ENCODE data around the gene RAF1.
A peak's percentile ranks its signal among the peaks of the same experiment; 100 is the strongest.
"Not testable (repeated sequence)": the region's sequence is repeated elsewhere in the genome, so short reads cannot be mapped to it uniquely, and the experiment has no call there.

Gene RAF1

GRCh38 chr3:12663936-12664908 lies at the start of gene RAF1:
Gene RAF1 (minus strand): TSS chr3:12664117. CDS start chr3:12618721, 45,396 bp downstream.
- DNase-seq (ENCODE audit: low read depth in 2 of 2), result peak; percentile 92 to 94

DNA sequence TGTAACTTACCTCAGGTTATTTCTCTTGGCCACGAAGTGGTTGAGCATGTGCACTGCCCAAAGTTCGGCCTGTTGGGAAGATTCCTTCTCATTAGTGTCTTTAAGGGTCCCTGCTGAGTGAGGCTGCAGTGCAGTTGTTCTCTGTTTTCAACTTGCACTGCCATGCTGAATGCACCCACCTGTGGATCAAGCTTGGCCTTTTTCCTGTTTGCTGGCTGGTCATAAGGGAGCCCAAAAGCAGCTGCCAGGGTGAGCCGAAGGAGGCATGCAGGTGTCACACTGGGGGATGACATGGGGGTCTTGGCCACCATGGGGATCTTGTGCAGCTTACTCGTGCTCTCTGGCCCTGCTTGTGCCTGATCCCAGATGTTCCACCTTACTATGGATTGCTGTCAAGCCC lies 46.1 kb upstream of the RAF1 start:
- DNase-seq (ENCODE audit: low read depth in 2 of 2), result no peak

- DNase-seq (ENCODE audit: low read depth in 2 of 2), result no peak
These were observed 45.4 kb upstream of the RAF1 start for GRCh38 chr3:12709334-12709733.

DNA sequence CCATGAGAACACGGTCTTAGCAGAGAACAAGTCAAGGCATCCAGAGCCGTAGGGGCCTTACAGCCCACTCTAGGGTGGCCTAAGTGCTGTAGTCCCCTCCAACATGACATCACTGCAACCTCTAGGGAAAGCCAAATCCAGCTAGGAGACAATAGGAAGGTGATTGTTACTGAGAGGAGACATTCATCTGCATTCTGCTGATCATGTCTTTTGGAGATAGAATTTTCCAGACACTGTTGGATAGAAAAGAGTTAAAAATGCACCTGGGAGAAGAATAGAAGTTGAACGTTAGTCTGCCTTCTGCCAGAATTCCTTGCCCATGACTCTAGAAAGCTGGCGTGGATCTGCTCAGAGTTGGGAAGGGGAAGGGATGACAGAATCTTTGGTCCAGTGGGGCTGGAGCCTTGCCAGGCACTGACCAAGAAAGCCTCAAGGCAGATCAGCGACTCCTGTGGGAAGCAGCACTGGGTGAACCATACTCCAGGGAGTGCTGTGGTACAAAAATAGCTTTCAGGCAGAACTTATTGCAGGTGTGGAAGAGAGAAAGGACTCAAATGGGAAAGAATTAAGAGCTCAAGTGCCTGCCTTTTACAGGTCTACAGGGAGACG lies 44.8 kb upstream of the RAF1 start:
- peak; percentile 17 to 23 for DNase-seq (ENCODE audit: low read depth in 2 of 2)

- no peak for DNase-seq (ENCODE audit: low read depth in 2 of 2)
These were observed 43.5 kb upstream of the RAF1 start for GRCh38 chr3:12707449-12707848.

- peak; percentile 47 to 48 for DNase-seq (ENCODE audit: low read depth in 2 of 2)
These were observed 42.8 kb upstream of the RAF1 start for GRCh38 chr3:12706504-12707253.

DNA sequence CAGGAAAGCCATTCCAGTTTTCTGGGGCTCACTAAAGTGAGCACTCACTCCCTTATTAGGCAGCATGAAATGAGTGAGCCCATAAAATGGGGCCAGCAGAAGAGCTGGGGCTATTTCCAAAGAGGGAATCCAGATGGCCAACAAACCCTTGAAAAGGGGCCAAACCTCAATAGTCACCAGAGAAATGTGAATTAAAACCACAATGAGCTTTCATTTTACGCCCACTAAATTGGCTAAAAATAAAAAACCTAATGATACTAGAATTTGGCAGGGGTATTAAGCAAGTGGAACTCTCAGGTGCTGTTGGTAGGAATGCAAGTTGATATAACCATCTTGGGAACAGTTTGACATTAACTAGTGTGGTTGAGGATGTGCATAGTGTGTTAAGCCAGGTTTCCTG lies 42.1 kb upstream of the RAF1 start:
- peak; percentile 50 to 57 for DNase-seq (ENCODE audit: low read depth in 2 of 2)

DNA sequence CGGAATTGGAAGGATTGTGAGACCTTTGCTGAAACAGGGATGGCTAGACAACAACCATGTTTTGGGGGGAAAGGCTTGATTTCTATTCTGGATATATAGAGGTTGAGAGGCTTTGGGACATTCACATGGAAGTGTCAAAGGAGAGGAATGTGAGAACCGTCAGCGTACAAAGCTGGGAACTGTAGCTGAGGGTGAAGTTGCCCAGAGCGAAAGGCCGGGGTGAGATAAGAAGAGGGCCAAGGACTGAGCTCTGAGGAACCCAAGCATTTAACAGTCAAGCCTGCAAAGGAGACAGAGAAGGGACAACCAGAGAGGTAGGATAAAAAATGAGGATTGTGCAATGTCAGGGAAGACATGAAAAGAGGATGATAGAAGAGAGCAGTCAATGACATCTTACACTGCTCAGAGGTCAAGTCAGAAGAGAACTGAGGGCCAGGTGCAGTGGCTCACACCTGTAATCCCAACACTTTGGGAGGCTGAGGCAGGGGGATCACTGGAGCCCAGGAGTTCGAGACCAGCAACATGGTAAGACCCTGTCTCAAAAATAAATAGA lies 41.5 kb upstream of the RAF1 start:
- no peak for DNase-seq (ENCODE audit: low read depth in 2 of 2)

GRCh38 chr3:12702501-12702900 lies 38.6 kb upstream of the RAF1 start:
- no peak for DNase-seq (ENCODE audit: low read depth in 2 of 2)

DNA sequence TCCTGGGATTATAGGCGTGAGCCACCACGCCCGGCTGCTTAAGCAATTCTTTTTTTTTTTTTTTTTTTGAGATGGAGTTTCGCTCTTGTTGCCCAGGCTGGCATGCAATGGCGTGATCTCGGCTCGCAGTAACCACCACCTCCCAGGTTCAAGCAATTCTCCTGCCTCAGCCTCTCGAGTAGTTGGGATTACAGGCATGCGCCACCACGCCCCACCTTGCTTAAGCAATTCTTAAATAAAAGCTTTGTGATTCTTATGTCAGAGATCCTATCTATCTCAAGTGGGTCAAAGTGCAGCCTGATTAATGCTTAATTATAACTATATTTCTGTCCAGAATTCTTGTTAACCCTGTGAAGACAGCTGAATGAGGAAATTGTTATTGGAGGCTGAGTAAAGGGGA lies 37.7 kb upstream of the RAF1 start:
- DNase-seq (ENCODE audit: low read depth in 2 of 2), result not testable (repeated sequence)

DNA sequence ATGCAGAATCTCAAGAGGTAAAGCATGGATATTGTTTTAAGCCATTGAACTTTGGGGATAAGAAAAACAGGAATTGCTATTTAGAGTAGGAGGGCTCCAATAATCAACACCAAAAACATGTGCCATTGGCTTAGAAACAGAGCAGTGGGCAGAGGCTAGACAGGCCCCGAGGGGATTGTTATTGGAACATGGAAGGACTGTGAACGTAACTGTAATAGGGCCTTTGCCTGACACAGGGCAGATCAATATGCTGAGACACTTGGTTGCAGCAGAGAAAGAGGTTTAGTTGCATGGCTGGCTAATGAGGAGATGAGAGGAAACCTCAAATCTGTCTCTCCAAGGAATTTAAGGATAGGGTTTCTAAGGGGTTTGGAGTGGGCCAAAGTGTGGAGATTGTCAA lies 36.9 kb upstream of the RAF1 start:
- no peak for DNase-seq (ENCODE audit: low read depth in 2 of 2)

GRCh38 chr3:12695916-12696315 lies 32.0 kb upstream of the RAF1 start:
- DNase-seq (ENCODE audit: low read depth in 2 of 2), result no peak

DNA sequence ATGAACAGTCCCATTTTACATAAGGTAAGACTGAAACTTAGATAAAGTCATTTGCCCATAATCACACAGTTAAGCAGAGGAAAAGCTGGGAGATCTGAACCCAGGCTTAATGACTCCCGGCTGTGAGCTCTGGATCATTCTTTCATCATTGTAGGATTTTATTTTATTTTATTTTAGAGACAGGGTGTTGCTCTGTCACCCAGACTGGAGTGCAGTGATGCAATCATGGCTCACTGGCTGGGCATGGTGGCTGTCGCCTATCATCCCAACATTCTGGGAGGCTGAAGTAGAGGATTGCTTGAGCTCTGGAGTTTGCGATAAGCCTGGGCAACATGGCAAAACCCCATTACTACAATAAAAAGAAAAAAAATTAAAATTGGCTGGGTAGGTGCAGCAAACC lies 31.2 kb upstream of the RAF1 start:
- no peak for DNase-seq (ENCODE audit: low read depth in 2 of 2)

DNA sequence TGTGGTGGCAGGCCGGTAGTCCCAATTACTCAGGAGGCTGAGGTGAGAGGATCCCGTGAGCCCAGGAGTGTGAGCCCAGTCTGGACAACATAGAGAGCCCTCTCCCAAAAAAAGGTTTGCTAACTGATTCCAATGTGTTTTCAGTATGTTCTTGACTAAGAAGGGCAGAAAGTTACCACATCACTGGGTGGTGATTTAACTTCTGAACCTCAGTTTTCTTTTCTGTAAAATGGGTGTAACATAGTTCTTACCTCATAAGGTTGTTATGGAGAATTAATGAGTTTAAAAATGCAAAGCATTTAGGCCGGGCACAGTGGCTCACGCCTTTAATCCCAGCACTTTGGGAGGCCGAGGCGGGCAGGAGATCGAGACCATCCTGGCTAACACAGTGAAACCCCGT lies 28.5 kb upstream of the RAF1 start:
- no peak for DNase-seq (ENCODE audit: low read depth in 2 of 2)

DNA sequence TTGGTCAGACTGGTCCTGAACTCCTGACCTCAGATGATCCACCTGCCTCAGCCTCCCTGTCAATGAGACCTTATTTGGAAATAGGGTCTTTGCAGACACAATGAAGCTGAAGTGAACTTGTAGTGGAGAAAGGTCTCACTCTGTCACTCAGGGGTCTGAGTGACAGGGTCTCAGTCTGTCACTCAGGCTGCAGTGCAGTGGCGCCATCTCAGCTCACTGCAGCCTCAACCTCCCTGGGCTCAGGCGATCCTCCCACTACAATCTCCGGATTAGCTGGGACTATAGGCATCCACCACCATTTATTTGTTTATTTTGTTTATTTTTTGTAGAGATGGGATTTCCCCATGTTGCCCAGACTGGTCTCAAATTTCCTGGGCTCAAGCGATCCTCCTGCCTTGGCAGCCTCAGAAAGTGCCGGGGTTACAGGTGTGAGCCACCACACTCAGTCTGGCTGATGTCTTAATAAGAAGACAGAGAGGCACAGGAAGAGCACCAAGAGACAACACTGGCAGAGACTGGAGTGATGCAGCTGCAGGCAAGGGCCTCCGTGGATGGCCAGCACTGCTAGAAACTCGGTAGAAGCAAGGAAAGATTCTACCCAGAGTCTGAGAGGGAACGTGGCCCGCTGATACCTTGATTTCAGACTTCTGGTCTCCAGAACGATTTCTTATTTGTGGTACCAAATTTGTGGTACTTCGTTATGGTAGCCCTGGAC lies 26.2 kb upstream of the RAF1 start:
- DNase-seq (ENCODE audit: low read depth in 2 of 2), result no peak

GRCh38 chr3:12687948-12688347 lies 24.0 kb upstream of the RAF1 start:
- DNase-seq (ENCODE audit: low read depth in 2 of 2), result no peak

GRCh38 chr3:12686096-12686495 lies 22.2 kb upstream of the RAF1 start:
- DNase-seq (ENCODE audit: low read depth in 2 of 2), result no peak

GRCh38 chr3:12681943-12682390 lies 18.1 kb upstream of the RAF1 start:
- no peak for DNase-seq (ENCODE audit: low read depth in 2 of 2)

GRCh38 chr3:12681089-12681942 lies 17.4 kb upstream of the RAF1 start:
- no peak for DNase-seq (ENCODE audit: low read depth in 2 of 2)

DNA sequence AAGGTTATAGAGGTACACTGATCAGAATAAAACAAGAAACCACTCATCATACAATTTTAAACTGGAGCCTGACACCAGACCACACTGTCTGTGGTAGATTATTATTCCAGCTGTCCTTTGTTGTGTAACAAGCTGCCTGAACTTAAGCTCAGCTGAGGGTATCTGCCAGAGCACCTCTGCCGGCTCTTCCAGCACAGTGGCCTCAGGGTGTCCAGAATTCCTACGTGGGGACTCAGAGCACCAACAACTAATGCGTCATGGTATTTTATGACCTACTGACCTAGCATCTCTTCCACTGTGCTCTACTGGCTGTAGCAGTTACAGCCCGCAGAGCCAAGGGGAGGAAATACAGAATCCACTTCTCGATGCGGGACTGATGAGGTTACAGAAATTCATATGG lies 15.6 kb upstream of the RAF1 start:
- DNase-seq (ENCODE audit: low read depth in 2 of 2), result no peak

Data from fibroblast of skin of left quadriceps (primary cell).